OCI-LY1 (cell line): ENCODE measurements around the gene SHCBP1.

Source experiments
- H2AFZ ChIP-seq: fragments of 200-600 bp; sonication (generic), shearing (Covaris generic); 2 replicates; pipeline ENCODE4 v1.6.0; 2014; ENCODE audit warnings: antibody characterized with exemption, mild to moderate bottlenecking, low read length
- H3F3A ChIP-seq: fragments of 200-600 bp; sonication (generic), shearing (Covaris generic); 2 replicates; pipeline ENCODE4 v1.6.0; 2014; ENCODE audit warnings: mild to moderate bottlenecking, antibody characterized with exemption, low read length, moderate library complexity; ENCODE audit not compliant: insufficient read depth
- H3K27ac ChIP-seq: fragments of 200-600 bp; sonication (generic); 2 replicates; pipeline ENCODE4 v1.5.1; 2014; ENCODE audit warnings: low read length, mixed run types, mild to moderate bottlenecking, low read depth; ENCODE audit not compliant: poor library complexity, severe bottlenecking
- H3K27me3 ChIP-seq: fragments of 200-600 bp; sonication (generic); 2 replicates; pipeline ENCODE4 v1.6.0; 2014; ENCODE audit warnings: antibody characterized with exemption, mild to moderate bottlenecking, low read length, moderate library complexity; ENCODE audit not compliant: insufficient read depth
- H3K36me3 ChIP-seq: fragments of 200-600 bp; sonication (generic); 2 replicates; pipeline ENCODE4 v1.6.1; 2014; ENCODE audit warnings: mild to moderate bottlenecking, antibody characterized with exemption, low read length, moderate library complexity, mixed read lengths; ENCODE audit not compliant: insufficient read depth
- H3K4me1 ChIP-seq: fragments of 200-600 bp; sonication (generic); 2 replicates; pipeline ENCODE4 v1.5.1; 2014; ENCODE audit warnings: mild to moderate bottlenecking, low read length, moderate library complexity; ENCODE audit not compliant: insufficient read depth, severe bottlenecking
- H3K4me2 ChIP-seq: fragments of 200-600 bp; sonication (generic), shearing (Covaris generic); 2 replicates; pipeline ENCODE4 v1.6.1; 2014; ENCODE audit warnings: low read length
- H3K4me3 ChIP-seq: fragments of 200-600 bp; sonication (generic); 2 replicates; pipeline ENCODE4 v1.5.1; 2014; ENCODE audit warnings: low read length, low read depth, mild to moderate bottlenecking, mixed read lengths; ENCODE audit not compliant: poor library complexity, severe bottlenecking
- H3K79me2 ChIP-seq: fragments of 200-600 bp; shearing (Covaris generic); 2 replicates; pipeline ENCODE4 v1.6.1; 2016; ENCODE audit warnings: mixed run types, low read length, mixed read lengths; ENCODE audit not compliant: insufficient read depth
- H3K9ac ChIP-seq: fragments of 200-600 bp; sonication (generic), shearing (Covaris generic); 2 replicates; pipeline ENCODE4 v1.6.1; 2014; ENCODE audit warnings: mild to moderate bottlenecking, low read length, mixed read lengths
- H3K9me2 ChIP-seq: fragments of 200-600 bp; sonication (generic), shearing (Covaris generic); 2 replicates; pipeline ENCODE4 v1.6.1; 2014; ENCODE audit warnings: low read depth, mild to moderate bottlenecking, low read length, mixed read lengths
- H3K9me3 ChIP-seq: fragments of 200-600 bp; shearing (Covaris generic); 2 replicates; pipeline ENCODE4 v1.6.1; 2014; ENCODE audit warnings: low read length, mixed read lengths
- H4K20me1 ChIP-seq: fragments of 200-600 bp; sonication (generic), shearing (Covaris generic); 2 replicates; pipeline ENCODE4 v1.6.0; 2016; ENCODE audit warnings: mild to moderate bottlenecking, low read length; ENCODE audit not compliant: insufficient read depth
- EZH2 ChIP-seq: fragments of 200-600 bp; sonication (generic), shearing (Covaris generic); IDR thresholded peaks from 2 replicates; pipeline ENCODE4 v1.8.0; 2017; ENCODE audit warnings: borderline replicate concordance, mixed run types, mild to moderate bottlenecking, antibody characterized with exemption, low read length, moderate library complexity, mixed read lengths
- TF ChIP-seq, protein P1 (sequence below): fragments of 200-600 bp; sonication (generic), shearing (Covaris generic); IDR thresholded peaks from 2 replicates; pipeline ENCODE4 v1.5.1; 2017; ENCODE audit warnings: mild to moderate bottlenecking, antibody characterized with exemption, low read length, moderate library complexity, mixed read lengths

Gene SHCBP1

DNA sequence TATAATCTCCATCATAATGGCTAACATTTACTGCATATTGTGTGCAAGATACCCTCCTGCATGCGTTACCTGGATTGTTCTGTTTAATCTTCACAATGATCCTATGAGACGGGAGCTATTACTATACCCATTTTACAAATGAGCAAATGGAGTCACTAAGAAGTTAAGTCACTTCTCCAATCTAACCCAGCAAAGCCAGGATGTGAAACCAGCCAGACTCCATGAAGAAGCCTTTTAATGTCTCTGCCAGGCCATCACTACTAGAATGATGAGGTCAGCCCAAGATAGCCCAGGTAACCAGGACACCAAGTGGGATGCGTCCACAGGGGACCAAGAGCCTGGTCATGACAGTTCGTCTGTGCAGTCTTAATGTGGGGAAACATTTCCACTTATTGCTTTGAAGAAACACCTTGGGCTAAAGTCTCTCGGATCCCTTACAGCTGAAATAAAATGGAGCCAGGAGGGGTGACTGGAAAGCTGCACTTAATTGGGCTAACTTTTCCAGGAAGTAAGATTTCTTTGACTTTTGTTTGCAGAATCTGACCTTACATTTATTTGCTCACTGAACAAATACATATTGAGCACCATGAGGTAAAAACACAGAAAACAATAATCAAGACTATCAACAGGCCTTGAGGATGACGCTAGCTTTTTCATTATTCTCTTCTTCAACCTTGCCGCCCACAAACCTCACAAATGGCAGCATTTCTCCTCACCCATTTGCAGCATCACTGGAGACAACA is 926 bp upstream of the SHCBP1 start:
- no peaks in the 10 kb centered on the region for H3K9me3 ChIP-seq
- no peaks in the 10 kb centered on the region for H4K20me1 ChIP-seq
- peaks cover 22% of the 10 kb centered on the region for H3K36me3 ChIP-seq
- no peak overlapping the region; the same call in 1 of the 2 replicates for H3K9ac ChIP-seq
- peak overlapping the region; percentile 80 for H3K4me2 ChIP-seq
- H3K9me2 ChIP-seq, result no peaks in the 10 kb centered on the region
- no peaks in the 10 kb centered on the region for H3K27me3 ChIP-seq
- no peak overlapping the region for H3K4me3 ChIP-seq
- peaks cover 43% of the 10 kb centered on the region for H3K4me1 ChIP-seq
- H3K27ac ChIP-seq, result peak overlapping the region; percentile 33
- TF ChIP-seq, protein P1, sequence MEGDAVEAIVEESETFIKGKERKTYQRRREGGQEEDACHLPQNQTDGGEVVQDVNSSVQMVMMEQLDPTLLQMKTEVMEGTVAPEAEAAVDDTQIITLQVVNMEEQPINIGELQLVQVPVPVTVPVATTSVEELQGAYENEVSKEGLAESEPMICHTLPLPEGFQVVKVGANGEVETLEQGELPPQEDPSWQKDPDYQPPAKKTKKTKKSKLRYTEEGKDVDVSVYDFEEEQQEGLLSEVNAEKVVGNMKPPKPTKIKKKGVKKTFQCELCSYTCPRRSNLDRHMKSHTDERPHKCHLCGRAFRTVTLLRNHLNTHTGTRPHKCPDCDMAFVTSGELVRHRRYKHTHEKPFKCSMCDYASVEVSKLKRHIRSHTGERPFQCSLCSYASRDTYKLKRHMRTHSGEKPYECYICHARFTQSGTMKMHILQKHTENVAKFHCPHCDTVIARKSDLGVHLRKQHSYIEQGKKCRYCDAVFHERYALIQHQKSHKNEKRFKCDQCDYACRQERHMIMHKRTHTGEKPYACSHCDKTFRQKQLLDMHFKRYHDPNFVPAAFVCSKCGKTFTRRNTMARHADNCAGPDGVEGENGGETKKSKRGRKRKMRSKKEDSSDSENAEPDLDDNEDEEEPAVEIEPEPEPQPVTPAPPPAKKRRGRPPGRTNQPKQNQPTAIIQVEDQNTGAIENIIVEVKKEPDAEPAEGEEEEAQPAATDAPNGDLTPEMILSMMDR, result no peak
- no peak for TF ChIP-seq EZH2
- H3K79me2 ChIP-seq, result peaks cover 31% of the 10 kb centered on the region
- H2AFZ ChIP-seq, result 0 out of 2 replicates have a peak overlapping the region, but pooled peaks have one; percentile 1
- H3F3A ChIP-seq, result no peaks in the 10 kb centered on the region

DNA sequence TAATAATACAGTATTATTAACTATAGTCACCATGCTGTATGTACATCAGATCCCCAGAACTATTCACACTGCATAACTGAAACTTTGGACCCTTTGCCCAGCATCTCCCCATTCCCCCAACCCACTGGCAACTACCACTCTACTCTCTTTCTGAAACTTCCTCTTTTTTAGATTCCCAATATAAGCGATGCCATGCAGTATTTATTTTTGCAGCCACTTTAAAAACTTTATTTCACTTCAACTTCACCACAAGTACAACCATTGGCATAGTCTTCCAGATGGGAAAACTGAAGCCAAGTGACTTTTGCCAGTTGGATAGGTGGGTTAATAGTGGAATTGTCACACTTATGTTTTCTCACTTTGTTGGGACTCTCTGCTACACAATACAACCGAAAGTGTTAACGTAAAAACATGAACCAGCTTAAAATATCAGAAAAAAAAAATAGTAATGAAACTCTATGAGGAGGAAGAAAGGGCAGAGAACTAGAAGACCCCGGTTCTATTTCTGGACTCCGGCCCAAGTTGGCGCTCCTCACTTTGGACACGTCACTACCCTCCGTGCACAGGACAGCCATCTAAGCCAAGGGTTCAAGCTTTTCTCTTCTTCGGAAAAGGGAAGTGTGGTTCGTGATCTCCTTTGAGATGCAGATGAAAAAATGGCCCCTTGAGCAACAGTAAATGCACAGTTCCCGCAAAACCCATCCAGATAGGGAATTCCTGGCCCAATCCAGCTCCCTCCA is 743 bp downstream of the SHCBP1 start:
- H3K27ac ChIP-seq, result peak overlapping the region; percentile 85
- H3K9me2 ChIP-seq, result no peaks in the 10 kb centered on the region
- no peaks in the 10 kb centered on the region for H3K9me3 ChIP-seq
- peaks cover 48% of the 10 kb centered on the region for H3K4me1 ChIP-seq
- no peaks in the 10 kb centered on the region for H3F3A ChIP-seq
- H3K4me3 ChIP-seq, result peak overlapping the region; percentile 95
- H3K36me3 ChIP-seq, result peaks cover 37% of the 10 kb centered on the region
- H2AFZ ChIP-seq, result no peak overlapping the region
- H3K27me3 ChIP-seq, result no peaks in the 10 kb centered on the region
- H3K79me2 ChIP-seq, result peaks cover 31% of the 10 kb centered on the region
- TF ChIP-seq, protein P1, result no peak
- TF ChIP-seq EZH2, result no peak
- H4K20me1 ChIP-seq, result no peaks in the 10 kb centered on the region
- H3K9ac ChIP-seq, result peak overlapping the region; percentile 97
- peak overlapping the region; percentile 80 for H3K4me2 ChIP-seq

DNA sequence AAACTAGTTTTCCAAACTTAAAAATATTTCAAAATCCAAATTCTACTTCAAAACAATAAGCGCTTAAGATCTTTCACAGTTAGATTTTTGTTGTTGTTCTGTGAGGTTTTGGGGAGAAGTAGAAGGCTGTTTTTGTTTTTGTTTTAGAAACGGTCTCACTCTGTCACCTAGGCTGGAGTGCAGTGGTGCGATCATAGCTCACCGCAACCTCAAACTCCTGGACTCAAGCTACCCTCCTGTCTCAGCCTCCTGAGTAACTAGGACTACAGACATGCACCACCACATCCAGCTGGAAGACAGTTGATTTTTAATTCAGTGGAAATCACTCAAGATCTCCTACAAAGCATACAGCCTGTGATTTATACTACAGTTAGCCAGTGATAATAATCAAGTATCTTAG is 2.7 kb downstream of the SHCBP1 start:
- Histone ChIP-seq H3K27ac (peak overlapping the region; percentile 1), H3K36me3 (peaks cover 56% of the 10 kb centered on the region), H3K4me2 (peak overlapping the region; percentile 49), H3K9ac (no peak overlapping the region), H3K4me1 (peaks cover 65% of the 10 kb centered on the region), H3K79me2 (peaks cover 36% of the 10 kb centered on the region), H3K9me2 (no peaks in the 10 kb centered on the region), H2AFZ (no peak overlapping the region), H3K9me3 (no peaks in the 10 kb centered on the region), H3F3A (no peaks in the 10 kb centered on the region), H3K27me3 (no peaks in the 10 kb centered on the region), H4K20me1 (no peaks in the 10 kb centered on the region), H3K4me3 (peak overlapping the region; percentile 24)
- no peak for TF ChIP-seq EZH2
- TF ChIP-seq, protein P1, result no peak
